ENCODE data around the gene SLC34A1.

DNA sequence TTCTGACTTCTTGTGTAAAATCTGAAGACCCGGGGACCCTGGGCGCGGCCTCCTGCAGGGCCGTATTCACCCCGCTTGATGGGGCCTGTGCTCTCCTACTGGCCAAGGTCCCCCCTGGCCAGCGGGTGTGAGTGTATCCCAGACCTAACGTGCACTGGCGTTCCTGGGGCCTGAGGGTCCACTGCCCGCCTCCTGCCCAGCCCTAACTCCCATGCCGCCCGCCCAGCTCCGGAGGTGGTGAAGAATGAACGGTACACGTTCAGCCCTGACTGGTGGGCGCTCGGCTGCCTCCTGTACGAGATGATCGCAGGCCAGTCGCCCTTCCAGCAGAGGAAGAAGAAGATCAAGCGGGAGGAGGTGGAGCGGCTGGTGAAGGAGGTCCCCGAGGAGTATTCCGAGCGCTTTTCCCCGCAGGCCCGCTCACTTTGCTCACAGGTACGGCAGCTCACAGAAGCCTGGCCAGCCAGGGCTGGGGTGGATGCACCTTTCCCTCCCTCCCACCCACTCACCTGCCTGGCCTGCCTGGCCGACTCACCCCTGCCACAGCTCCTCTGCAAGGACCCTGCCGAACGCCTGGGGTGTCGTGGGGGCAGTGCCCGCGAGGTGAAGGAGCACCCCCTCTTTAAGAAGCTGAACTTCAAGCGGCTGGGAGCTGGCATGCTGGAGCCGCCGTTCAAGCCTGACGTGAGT is 51.8 kb downstream of the SLC34A1 start:
- TF ChIP-seq, protein P1, sequence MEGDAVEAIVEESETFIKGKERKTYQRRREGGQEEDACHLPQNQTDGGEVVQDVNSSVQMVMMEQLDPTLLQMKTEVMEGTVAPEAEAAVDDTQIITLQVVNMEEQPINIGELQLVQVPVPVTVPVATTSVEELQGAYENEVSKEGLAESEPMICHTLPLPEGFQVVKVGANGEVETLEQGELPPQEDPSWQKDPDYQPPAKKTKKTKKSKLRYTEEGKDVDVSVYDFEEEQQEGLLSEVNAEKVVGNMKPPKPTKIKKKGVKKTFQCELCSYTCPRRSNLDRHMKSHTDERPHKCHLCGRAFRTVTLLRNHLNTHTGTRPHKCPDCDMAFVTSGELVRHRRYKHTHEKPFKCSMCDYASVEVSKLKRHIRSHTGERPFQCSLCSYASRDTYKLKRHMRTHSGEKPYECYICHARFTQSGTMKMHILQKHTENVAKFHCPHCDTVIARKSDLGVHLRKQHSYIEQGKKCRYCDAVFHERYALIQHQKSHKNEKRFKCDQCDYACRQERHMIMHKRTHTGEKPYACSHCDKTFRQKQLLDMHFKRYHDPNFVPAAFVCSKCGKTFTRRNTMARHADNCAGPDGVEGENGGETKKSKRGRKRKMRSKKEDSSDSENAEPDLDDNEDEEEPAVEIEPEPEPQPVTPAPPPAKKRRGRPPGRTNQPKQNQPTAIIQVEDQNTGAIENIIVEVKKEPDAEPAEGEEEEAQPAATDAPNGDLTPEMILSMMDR (tag by site-specific recombination; IDR thresholded peaks at IDR 0.05): no peak
- TF ChIP-seq, protein P2, sequence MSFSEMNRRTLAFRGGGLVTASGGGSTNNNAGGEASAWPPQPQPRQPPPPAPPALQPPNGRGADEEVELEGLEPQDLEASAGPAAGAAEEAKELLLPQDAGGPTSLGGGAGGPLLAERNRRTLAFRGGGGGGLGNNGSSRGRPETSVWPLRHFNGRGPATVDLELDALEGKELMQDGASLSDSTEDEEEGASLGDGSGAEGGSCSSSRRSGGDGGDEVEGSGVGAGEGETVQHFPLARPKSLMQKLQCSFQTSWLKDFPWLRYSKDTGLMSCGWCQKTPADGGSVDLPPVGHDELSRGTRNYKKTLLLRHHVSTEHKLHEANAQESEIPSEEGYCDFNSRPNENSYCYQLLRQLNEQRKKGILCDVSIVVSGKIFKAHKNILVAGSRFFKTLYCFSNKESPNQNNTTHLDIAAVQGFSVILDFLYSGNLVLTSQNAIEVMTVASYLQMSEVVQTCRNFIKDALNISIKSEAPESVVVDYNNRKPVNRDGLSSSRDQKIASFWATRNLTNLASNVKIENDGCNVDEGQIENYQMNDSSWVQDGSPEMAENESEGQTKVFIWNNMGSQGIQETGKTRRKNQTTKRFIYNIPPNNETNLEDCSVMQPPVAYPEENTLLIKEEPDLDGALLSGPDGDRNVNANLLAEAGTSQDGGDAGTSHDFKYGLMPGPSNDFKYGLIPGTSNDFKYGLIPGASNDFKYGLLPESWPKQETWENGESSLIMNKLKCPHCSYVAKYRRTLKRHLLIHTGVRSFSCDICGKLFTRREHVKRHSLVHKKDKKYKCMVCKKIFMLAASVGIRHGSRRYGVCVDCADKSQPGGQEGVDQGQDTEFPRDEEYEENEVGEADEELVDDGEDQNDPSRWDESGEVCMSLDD (tag by site-specific recombination; IDR thresholded peaks at IDR 0.05): no peak
- TF ChIP-seq, protein P3, sequence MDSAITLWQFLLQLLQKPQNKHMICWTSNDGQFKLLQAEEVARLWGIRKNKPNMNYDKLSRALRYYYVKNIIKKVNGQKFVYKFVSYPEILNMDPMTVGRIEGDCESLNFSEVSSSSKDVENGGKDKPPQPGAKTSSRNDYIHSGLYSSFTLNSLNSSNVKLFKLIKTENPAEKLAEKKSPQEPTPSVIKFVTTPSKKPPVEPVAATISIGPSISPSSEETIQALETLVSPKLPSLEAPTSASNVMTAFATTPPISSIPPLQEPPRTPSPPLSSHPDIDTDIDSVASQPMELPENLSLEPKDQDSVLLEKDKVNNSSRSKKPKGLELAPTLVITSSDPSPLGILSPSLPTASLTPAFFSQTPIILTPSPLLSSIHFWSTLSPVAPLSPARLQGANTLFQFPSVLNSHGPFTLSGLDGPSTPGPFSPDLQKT (IDR thresholded peaks at IDR 0.05; ENCODE audit: borderline replicate concordance, low read depth, low read length): no peak
- TF ChIP-seq, protein P4, sequence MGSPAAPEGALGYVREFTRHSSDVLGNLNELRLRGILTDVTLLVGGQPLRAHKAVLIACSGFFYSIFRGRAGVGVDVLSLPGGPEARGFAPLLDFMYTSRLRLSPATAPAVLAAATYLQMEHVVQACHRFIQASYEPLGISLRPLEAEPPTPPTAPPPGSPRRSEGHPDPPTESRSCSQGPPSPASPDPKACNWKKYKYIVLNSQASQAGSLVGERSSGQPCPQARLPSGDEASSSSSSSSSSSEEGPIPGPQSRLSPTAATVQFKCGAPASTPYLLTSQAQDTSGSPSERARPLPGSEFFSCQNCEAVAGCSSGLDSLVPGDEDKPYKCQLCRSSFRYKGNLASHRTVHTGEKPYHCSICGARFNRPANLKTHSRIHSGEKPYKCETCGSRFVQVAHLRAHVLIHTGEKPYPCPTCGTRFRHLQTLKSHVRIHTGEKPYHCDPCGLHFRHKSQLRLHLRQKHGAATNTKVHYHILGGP (tag by site-specific recombination; IDR thresholded peaks at IDR 0.05): no peak
- TF ChIP-seq ZNF501 (tag by site-specific recombination; IDR thresholded peaks at IDR 0.05): no peak
- TF ChIP-seq, protein P5, sequence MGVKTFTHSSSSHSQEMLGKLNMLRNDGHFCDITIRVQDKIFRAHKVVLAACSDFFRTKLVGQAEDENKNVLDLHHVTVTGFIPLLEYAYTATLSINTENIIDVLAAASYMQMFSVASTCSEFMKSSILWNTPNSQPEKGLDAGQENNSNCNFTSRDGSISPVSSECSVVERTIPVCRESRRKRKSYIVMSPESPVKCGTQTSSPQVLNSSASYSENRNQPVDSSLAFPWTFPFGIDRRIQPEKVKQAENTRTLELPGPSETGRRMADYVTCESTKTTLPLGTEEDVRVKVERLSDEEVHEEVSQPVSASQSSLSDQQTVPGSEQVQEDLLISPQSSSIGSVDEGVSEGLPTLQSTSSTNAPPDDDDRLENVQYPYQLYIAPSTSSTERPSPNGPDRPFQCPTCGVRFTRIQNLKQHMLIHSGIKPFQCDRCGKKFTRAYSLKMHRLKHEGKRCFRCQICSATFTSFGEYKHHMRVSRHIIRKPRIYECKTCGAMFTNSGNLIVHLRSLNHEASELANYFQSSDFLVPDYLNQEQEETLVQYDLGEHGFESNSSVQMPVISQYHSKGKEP (tag by site-specific recombination; IDR thresholded peaks at IDR 0.05): no peak
- TF ChIP-seq ZNF175 (tag by site-specific recombination; IDR thresholded peaks at IDR 0.05): no peak
- no peak for TF ChIP-seq ZBTB7A (tag by site-specific recombination; IDR thresholded peaks at IDR 0.05; ENCODE audit: low read depth)
- TF ChIP-seq, protein P6, sequence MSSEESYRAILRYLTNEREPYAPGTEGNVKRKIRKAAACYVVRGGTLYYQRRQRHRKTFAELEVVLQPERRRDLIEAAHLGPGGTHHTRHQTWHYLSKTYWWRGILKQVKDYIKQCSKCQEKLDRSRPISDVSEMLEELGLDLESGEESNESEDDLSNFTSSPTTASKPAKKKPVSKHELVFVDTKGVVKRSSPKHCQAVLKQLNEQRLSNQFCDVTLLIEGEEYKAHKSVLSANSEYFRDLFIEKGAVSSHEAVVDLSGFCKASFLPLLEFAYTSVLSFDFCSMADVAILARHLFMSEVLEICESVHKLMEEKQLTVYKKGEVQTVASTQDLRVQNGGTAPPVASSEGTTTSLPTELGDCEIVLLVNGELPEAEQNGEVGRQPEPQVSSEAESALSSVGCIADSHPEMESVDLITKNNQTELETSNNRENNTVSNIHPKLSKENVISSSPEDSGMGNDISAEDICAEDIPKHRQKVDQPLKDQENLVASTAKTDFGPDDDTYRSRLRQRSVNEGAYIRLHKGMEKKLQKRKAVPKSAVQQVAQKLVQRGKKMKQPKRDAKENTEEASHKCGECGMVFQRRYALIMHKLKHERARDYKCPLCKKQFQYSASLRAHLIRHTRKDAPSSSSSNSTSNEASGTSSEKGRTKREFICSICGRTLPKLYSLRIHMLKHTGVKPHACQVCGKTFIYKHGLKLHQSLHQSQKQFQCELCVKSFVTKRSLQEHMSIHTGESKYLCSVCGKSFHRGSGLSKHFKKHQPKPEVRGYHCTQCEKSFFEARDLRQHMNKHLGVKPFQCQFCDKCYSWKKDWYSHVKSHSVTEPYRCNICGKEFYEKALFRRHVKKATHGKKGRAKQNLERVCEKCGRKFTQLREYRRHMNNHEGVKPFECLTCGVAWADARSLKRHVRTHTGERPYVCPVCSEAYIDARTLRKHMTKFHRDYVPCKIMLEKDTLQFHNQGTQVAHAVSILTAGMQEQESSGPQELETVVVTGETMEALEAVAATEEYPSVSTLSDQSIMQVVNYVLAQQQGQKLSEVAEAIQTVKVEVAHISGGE (tag by site-specific recombination; conservative IDR thresholded peaks at IDR 0.05; ENCODE audit: low read depth): no peak
- no peak for TF ChIP-seq ZNF777 (tag by site-specific recombination; IDR thresholded peaks at IDR 0.05; ENCODE audit: borderline replicate concordance)
- TF ChIP-seq, protein P7, sequence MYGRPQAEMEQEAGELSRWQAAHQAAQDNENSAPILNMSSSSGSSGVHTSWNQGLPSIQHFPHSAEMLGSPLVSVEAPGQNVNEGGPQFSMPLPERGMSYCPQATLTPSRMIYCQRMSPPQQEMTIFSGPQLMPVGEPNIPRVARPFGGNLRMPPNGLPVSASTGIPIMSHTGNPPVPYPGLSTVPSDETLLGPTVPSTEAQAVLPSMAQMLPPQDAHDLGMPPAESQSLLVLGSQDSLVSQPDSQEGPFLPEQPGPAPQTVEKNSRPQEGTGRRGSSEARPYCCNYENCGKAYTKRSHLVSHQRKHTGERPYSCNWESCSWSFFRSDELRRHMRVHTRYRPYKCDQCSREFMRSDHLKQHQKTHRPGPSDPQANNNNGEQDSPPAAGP (tag by site-specific recombination; IDR thresholded peaks at IDR 0.05): no peak

All from HEK293 (cell line).